SU-DHL-6 (cell line): ENCODE measurements around the gene GOLGA6L9.
"Not testable (repeated sequence)": the region's sequence is repeated elsewhere in the genome, so short reads cannot be mapped to it uniquely, and the experiment has no call there.

Source experiments
- H2AFZ ChIP-seq: fragments of 200-600 bp; sonication (generic); 2 replicates; pipeline ENCODE4 v1.6.1; 2014; ENCODE audit warnings: low read depth, mild to moderate bottlenecking, moderate library complexity, mixed read lengths, antibody characterized with exemption, low read length; ENCODE audit not compliant: severe bottlenecking
- H3F3A ChIP-seq: fragments of 200-600 bp; shearing (Covaris generic); 2 replicates; pipeline ENCODE4 v1.6.0; 2016; ENCODE audit warnings: antibody characterized with exemption, mild to moderate bottlenecking; ENCODE audit not compliant: insufficient read depth
- H3K27ac ChIP-seq: fragments of 200-600 bp; sonication (generic); 2 replicates; pipeline ENCODE4 v1.5.1; 2016; ENCODE audit warnings: low read depth, mild to moderate bottlenecking, low read length, moderate library complexity, mixed read lengths
- H3K27me3 ChIP-seq: fragments of 200-600 bp; sonication (generic), shearing (Covaris generic); 2 replicates; pipeline ENCODE4 v1.6.0; 2014; ENCODE audit warnings: mild to moderate bottlenecking, low read length
- H3K36me3 ChIP-seq: fragments of 200-600 bp; sonication (generic); 2 replicates; pipeline ENCODE4 v1.6.1; 2014; ENCODE audit warnings: mild to moderate bottlenecking, low read length, mixed read lengths
- H3K4me2 ChIP-seq: fragments of 300-600, 200-600 bp; shearing (Covaris generic), sonication (generic); 2 replicates; pipeline ENCODE4 v1.6.0; 2014; ENCODE audit warnings: low read length, low read depth, mild to moderate bottlenecking; ENCODE audit not compliant: poor library complexity, severe bottlenecking
- H3K4me3 ChIP-seq: fragments of 200-600 bp; sonication (generic); 2 replicates; pipeline ENCODE4 v1.5.1; 2014; ENCODE audit warnings: antibody characterized with exemption, low read length, mild to moderate bottlenecking, mixed read lengths; ENCODE audit not compliant: insufficient read depth, poor library complexity, severe bottlenecking
- H3K79me2 ChIP-seq: fragments of 200-600 bp; sonication (generic); 2 replicates; pipeline ENCODE4 v1.6.1; 2014; ENCODE audit warnings: mild to moderate bottlenecking, low read length, moderate library complexity; ENCODE audit not compliant: insufficient read depth
- H3K9ac ChIP-seq: fragments of 200-600 bp; sonication (generic); 2 replicates; pipeline ENCODE4 v1.7.0; 2014; ENCODE audit warnings: mild to moderate bottlenecking, low read length
- H3K9me2 ChIP-seq: fragments of 200-600 bp; sonication (generic); replicated peaks from 2 replicates; pipeline ENCODE4 v1.6.1; 2014; ENCODE audit warnings: low read length; ENCODE audit not compliant: insufficient read depth
- H3K9me3 ChIP-seq: fragments of 200-600 bp; sonication (generic); 2 replicates; pipeline ENCODE4 v1.6.1; 2014; ENCODE audit warnings: low read length, mixed read lengths; ENCODE audit not compliant: insufficient read depth
- H4K20me1 ChIP-seq: fragments of 200-600 bp; sonication (generic); 2 replicates; pipeline ENCODE4 v1.6.1; 2014; ENCODE audit warnings: low read depth, mild to moderate bottlenecking, antibody characterized with exemption, low read length, moderate library complexity, mixed read lengths

Gene GOLGA6L9

DNA sequence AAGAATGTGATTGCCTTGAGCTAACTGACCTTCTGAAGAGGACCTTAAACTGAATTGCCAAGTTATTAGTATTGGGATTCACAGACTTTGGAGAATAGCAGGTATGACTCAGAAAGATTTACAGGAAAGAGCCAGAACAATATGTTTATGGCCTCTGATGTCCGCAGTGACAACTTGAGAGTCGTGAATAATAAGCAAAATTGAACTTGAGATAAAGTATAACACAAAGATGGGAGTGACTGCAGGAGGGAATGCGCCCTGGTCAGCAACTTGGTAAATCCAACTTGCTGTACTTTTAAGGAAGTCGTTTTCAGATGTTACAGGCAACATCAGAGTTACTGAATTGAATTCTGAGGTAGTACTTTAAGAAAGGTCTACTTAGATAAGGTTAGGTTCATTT lies 19.3 kb upstream of the GOLGA6L9 start:
- not testable (repeated sequence) for H3K9ac ChIP-seq, H3K9me2 ChIP-seq, H3K4me2 ChIP-seq, H3K27ac ChIP-seq, H2AFZ ChIP-seq, H3K27me3 ChIP-seq, H3K4me3 ChIP-seq, H3K9me3 ChIP-seq, H3K36me3 ChIP-seq, H4K20me1 ChIP-seq, H3K79me2 ChIP-seq, H3F3A ChIP-seq

DNA sequence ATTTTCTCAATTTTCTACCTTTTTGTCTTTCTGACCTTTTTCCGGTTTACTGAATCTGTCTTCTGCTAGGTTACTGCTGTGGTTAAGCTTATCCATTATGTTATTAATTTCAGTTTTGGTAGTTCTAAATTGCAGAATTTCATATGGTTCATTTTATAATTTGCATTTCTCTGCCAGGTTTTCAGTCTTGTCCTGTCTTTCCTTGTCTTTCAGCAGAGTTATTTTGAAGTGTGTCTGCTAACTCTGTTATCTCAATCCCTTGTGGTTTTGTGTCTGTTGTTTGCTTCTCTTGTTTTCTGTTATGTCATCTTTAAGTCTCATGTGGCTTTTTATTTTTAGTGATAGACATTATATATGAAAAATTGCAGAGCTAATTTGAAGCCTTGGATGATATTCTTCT lies 18.0 kb upstream of the GOLGA6L9 start:
- not testable (repeated sequence) for H3K9me3 ChIP-seq, H2AFZ ChIP-seq, H3K4me2 ChIP-seq, H3K9ac ChIP-seq, H3K9me2 ChIP-seq, H3K27ac ChIP-seq, H3K27me3 ChIP-seq, H3K79me2 ChIP-seq, H3K4me3 ChIP-seq, H3K36me3 ChIP-seq, H3F3A ChIP-seq, H4K20me1 ChIP-seq

DNA sequence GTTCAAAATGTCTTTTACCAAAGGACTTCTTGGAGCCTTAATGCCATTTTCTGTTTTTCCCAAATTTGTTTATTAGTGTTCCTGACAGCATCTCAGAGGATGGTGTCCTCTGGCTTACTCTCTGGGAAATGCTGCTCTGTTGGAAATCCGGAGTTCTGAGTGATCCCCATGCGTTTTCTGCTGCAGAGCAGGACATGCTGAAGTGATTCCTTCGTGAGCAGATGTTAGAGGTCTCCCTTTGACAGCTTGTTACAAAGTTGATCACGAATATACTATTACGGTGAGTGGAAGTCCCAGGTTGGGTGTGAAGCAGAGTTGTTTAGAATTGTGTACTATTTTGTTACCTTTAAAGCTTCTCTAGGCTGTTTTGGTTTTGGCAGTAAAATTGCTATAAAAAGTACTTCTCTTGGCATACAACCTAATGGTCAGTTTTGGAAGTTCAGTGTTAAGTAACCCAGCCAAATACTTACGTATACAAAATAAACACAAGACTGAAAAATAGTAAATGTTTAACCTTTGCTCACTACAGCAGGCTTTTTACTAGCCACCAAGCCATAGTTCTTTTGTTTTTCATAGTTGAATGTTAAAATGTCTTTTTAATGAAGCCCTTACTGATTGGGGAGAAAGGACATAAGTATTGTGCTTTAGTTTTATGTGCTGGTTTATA lies 15.0 kb upstream of the GOLGA6L9 start:
- not testable (repeated sequence) for H3K9me3 ChIP-seq, H3K27ac ChIP-seq, H3K9ac ChIP-seq, H3K27me3 ChIP-seq, H3F3A ChIP-seq, H4K20me1 ChIP-seq, H3K36me3 ChIP-seq, H3K79me2 ChIP-seq, H2AFZ ChIP-seq, H3K4me3 ChIP-seq, H3K4me2 ChIP-seq, H3K9me2 ChIP-seq

DNA sequence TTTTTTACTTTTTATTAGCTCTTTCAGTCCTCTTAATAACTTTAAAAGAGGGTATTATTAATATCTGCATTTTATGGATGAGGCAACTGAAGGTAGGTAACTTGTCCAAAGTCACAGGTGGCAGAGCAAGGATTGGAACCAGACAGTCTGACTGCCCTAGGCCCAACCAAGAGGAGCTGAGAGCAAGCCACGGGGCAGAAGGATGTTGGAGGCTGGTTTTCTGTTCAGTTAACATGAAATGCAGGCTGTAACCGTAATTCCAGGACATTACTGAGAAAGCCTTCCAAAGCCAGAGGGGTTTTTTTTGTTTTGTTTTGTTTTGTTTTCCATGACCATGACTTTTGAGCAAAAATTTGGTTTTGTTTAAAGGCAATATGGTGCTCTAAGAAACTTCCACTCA lies 9.1 kb upstream of the GOLGA6L9 start:
- not testable (repeated sequence) for H3K9me2 ChIP-seq, H3K9me3 ChIP-seq, H3K9ac ChIP-seq, H3K4me3 ChIP-seq, H3K79me2 ChIP-seq, H3K27ac ChIP-seq, H3F3A ChIP-seq, H3K4me2 ChIP-seq, H3K27me3 ChIP-seq, H2AFZ ChIP-seq, H3K36me3 ChIP-seq, H4K20me1 ChIP-seq

DNA sequence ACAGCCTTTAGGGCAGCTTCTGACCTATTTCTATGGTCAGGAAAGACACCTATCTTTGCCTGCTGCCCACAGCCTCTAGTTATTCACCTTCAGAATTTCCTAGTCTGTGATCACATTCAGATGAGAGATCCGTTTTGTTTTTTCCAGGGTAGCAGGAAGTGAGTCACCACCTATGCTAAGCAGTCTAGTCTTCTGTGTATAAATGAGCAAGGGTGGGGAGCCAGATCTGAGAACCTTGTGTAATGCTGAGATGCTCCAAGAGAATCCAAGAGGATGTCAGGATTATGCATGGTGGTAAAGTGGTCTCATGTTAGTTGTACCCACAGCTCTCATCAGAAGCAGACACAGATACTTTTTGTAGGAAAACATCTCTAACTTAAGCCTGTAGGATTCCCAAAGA lies 8.7 kb upstream of the GOLGA6L9 start:
- H3K9ac ChIP-seq, H3K36me3 ChIP-seq, H3K27ac ChIP-seq, H3K27me3 ChIP-seq, H3K9me2 ChIP-seq, H3K79me2 ChIP-seq, H3F3A ChIP-seq, H2AFZ ChIP-seq, H3K9me3 ChIP-seq, H3K4me2 ChIP-seq, H3K4me3 ChIP-seq, H4K20me1 ChIP-seq: not testable (repeated sequence)

DNA sequence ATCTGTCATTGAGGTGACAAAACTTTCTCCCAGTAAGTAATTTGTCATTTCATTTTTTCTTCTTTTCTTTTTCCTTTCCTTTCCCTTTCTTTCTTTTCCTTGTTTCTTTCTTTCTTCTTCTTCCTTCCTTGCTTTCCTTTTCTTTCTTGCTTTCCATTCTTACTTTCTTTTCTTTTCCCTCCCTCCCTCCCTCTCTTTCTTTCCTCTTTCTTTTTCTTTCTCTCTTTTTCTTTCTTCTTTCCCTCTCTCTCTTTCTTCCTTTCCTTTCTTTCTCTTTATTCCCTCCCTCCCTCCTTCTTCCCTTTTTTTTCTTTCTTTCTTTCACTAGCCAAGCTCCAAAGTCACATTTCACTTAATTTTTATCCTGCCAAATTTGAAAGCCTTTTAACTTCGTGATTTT lies 2.5 kb upstream of the GOLGA6L9 start:
- not testable (repeated sequence) for H3K4me3 ChIP-seq, H3K4me2 ChIP-seq, H3K27me3 ChIP-seq, H3K79me2 ChIP-seq, H3K36me3 ChIP-seq, H3K9ac ChIP-seq, H3F3A ChIP-seq, H2AFZ ChIP-seq, H3K9me3 ChIP-seq, H3K27ac ChIP-seq, H3K9me2 ChIP-seq, H4K20me1 ChIP-seq

DNA sequence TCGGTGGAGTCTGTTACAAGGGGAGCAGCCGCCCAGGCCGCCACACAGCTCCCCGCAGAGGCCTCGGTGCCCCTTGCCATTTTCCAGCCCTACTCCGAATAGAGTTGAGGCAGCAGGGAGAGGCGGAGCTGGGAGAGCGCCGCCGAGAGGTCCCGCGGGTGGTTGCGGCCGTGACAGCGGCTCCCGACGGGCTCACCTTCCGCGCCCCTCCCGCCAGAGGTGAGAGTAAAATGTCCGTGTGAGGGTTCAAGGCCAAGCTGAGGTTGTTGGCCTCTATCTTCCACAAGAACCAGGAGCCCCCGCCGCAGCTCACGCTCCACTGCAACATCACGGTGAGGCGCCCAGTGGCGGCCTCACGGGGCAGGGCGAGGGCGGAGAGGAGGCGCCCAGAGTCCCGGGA lies 15.8 kb downstream of the GOLGA6L9 start:
- H3K4me2 ChIP-seq, H3K27me3 ChIP-seq: not testable (repeated sequence)

DNA sequence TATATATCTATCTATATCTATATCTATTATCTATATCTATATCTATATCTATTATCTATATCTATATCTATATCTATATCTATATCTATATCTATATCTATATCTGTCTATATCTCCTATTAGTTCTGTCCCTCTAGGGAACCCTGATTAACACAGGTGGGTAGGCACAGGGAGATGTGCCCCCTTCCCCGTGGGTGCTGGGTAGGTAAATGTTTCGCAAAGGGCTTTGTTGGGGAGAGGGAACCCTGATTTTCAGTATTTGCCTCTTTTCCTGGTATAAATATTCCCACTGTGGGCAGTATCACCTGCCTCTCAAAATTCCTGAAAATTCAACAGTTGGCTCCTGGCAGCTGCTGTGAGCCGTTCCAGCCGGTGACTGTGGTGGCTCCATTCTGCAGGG lies 27.7 kb downstream of the GOLGA6L9 start:
- H3K27ac ChIP-seq, H3K9ac ChIP-seq, H3K27me3 ChIP-seq, H3F3A ChIP-seq, H3K36me3 ChIP-seq, H3K79me2 ChIP-seq, H4K20me1 ChIP-seq, H2AFZ ChIP-seq, H3K9me2 ChIP-seq, H3K4me2 ChIP-seq, H3K4me3 ChIP-seq, H3K9me3 ChIP-seq: not testable (repeated sequence)

More for the DNA sequence above, 15.8 kb downstream of the GOLGA6L9 start:
- not testable (repeated sequence) for H3K9me3 ChIP-seq, H2AFZ ChIP-seq, H3F3A ChIP-seq, H3K79me2 ChIP-seq, H4K20me1 ChIP-seq, H3K9me2 ChIP-seq, H3K27ac ChIP-seq, H3K9ac ChIP-seq, H3K4me3 ChIP-seq, H3K36me3 ChIP-seq
